Lower leg skin (tissue), 3 donors: Measurements from ENCODE around the gene HIRIP3.

Source experiments
- CTCF ChIP-seq, 3 donors: fragments of 450-650 bp; IDR thresholded peaks; one replicate each; pipeline ENCODE4 v1.5.1; 2016; ENCODE audit warnings: antibody characterized with exemption in 3 of 3, mild to moderate bottlenecking in 3 of 3, moderate library complexity in 2 of 3
- POLR2A ChIP-seq, 2 donors: fragments of 450-650 bp; IDR thresholded peaks; one replicate each; pipeline ENCODE4 v1.6.1; 2016 to 2017; ENCODE audit warnings: antibody characterized with exemption in 2 of 2, mild to moderate bottlenecking in 1 of 2, moderate library complexity in 1 of 2

DNA sequence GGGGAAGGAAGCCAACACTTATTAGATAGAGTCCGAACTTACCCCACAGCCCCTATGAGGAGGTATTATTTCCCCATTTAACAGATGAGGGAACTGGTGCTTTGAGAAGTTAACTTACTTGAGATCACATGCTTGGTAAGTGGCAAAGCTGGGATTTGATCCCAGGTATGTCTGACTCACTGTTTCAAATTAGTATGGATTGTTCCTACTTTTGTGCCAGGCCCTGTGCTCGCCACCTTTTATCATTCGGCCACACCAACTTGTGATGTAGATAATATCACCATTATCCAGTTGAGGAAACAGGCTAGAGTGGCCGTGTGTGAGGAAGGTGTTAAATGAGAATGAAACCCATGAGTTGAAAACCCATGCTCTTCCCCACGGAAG lies 10.7 kb downstream of the HIRIP3 start:
- TF ChIP-seq CTCF (IDR thresholded peaks at IDR 0.05) = no peak
- TF ChIP-seq POLR2A (IDR thresholded peaks at IDR 0.05) = no peak
